ENCODE results near the gene PHKA1. TPM values are rescaled to one million over a fixed set of nuclear protein-coding genes. Genes with fewer than 3 reads are reported as not detected.
A peak's percentile ranks its signal among the peaks of the same experiment; 100 is the strongest.
"Not testable (repeated sequence)": the region's sequence is repeated elsewhere in the genome, so short reads cannot be mapped to it uniquely, and the experiment has no call there.

PHKA1 gene
- polyA plus RNA-seq (2011; rRNA removed) (35.4 and 46.3 TPM in 2 replicates), polyA plus RNA-seq (2017; fragmentation: RNase III; extraction: RNeasy Plus Mini Kit Qiagen cat#74134 plus additional on column Dnase treatment) (18.1 to 19.3 TPM (median 18.3 TPM) in 3 replicates), polyA minus RNA-seq (2011; rRNA and poly(A)+ RNA removed) (32.8 and 35.4 TPM in 2 replicates)
- 14.8 and 18.1 TPM in 2 replicates for polyA plus RNA-seq (2012; cell fraction: cytosol; rRNA removed)
- 15.2 and 20.6 TPM in 2 replicates for polyA plus RNA-seq (2012; cell fraction: nucleus; rRNA removed)

GRCh38 chrX:72713599-72714477 lies at the start of gene PHKA1:
Gene PHKA1, minus strand, starts transcription at chrX:72714306. Its CDS starts 426 bp downstream, at chrX:72713880.
- Histone ChIP-seq H3K4me2 (peak within 1 kb of the TSS; percentile 86), H3K4me3 (peak within 1 kb of the TSS; percentile 75), H3K27ac (peak within 1 kb of the TSS; percentile 94 to 97)
- POLR2A ChIA-PET: interaction anchor here (0.6 to 1.2 kb wide), 3 partner anchors 17 to 437 kb away, joined by 3 to 6 read pairs (median 3); partner anchors contain the start of gene RPS4X
- ATAC-seq: peak; percentile 90 to 92
- TF ChIP-seq JUN (IDR thresholded peaks at IDR 0.05): peak in 1 of 2 experiments; percentile 53; a peak in 1 of 5 replicates
- peak; percentile 72 for TF ChIP-seq MAX (IDR thresholded peaks at IDR 0.05)
- TF ChIP-seq POLR2A (IDR thresholded peaks at IDR 0.05; ENCODE audit: low read length): peak; percentile 56
- peak; percentile 77; the same call in 1 of the 2 replicates for TF ChIP-seq PHF8 (IDR thresholded peaks at IDR 0.05; ENCODE audit: borderline replicate concordance, low read depth)
- not testable (repeated sequence) for H3K4me1 ChIP-seq, H3K9me3 ChIP-seq
- peak; percentile 78 for FAIRE-seq
- peak; percentile 35 to 78 for DNase-seq (ENCODE audit: low read depth in 1 of 2, low spot score in 1 of 2)
- CTCF ChIA-PET: interaction anchor here (1.3 kb wide), 1 partner anchor 135 kb away, joined by 3 read pairs; no protein-coding TSS in a partner anchor
- WGBS (ENCODE audit: missing lambda C conversion rate): 2% methylated on average over 33 of the region's 80 CpGs

GRCh38 chrX:72760454-72760853 lies 46.3 kb upstream of the PHKA1 start:
- FAIRE-seq; H3K9me3 ChIP-seq; CTCF ChIA-PET; ATAC-seq; H3K4me2 ChIP-seq; H3K4me3 ChIP-seq; POLR2A ChIA-PET; DNase-seq (ENCODE audit: low read depth in 1 of 2, low spot score in 1 of 2); H3K4me1 ChIP-seq; H3K27ac ChIP-seq: not testable (repeated sequence)
- WGBS (ENCODE audit: missing lambda C conversion rate): no CpG with 5 or more reads among the region's 9 CpGs

- H3K4me3 ChIP-seq; H3K4me1 ChIP-seq; H3K4me2 ChIP-seq; H3K9me3 ChIP-seq; POLR2A ChIA-PET; DNase-seq (ENCODE audit: low read depth in 1 of 2, low spot score in 1 of 2); FAIRE-seq; ATAC-seq; CTCF ChIA-PET; H3K27ac ChIP-seq: not testable (repeated sequence)
- WGBS (ENCODE audit: missing lambda C conversion rate): no CpG with 5 or more reads among the region's 3 CpGs
Observed at GRCh38 chrX:72748545-72748944, 34.4 kb upstream of the PHKA1 start.

- H3K4me3 ChIP-seq; CTCF ChIA-PET; POLR2A ChIA-PET; H3K9me3 ChIP-seq; H3K4me2 ChIP-seq; FAIRE-seq; DNase-seq (ENCODE audit: low read depth in 1 of 2, low spot score in 1 of 2); H3K27ac ChIP-seq; H3K4me1 ChIP-seq: not testable (repeated sequence)
- no CpG with 5 or more reads among the region's 7 CpGs for WGBS (ENCODE audit: missing lambda C conversion rate)
- peak; percentile 68 to 73 for ATAC-seq
Observed at GRCh38 chrX:72745546-72745945, 31.4 kb upstream of the PHKA1 start.

- Histone ChIP-seq H3K4me1 (no peaks in the 10 kb centered on the region), H3K4me2 (no peak overlapping the region), H3K4me3 (no peak overlapping the region), H3K9me3 (no peaks in the 10 kb centered on the region), H3K27ac (no peak overlapping the region)
- ChIA-PET POLR2A (no interaction called here), CTCF (no interaction called here)
- WGBS (ENCODE audit: missing lambda C conversion rate): 88% methylated on average over 1 of the region's 1 CpG
- ATAC-seq (no peak), FAIRE-seq (peak; percentile 94), DNase-seq (ENCODE audit: low read depth in 1 of 2, low spot score in 1 of 2) (no peak)
- TF ChIP-seq CBX8 (IDR thresholded peaks at IDR 0.05): no peak
- no peak for TF ChIP-seq RCOR1 (IDR thresholded peaks at IDR 0.05; ENCODE audit: low read depth, low read length)
- no peak for TF ChIP-seq REST (IDR thresholded peaks at IDR 0.05)
- TF ChIP-seq CHD2 (IDR thresholded peaks at IDR 0.05; ENCODE audit: low read length, partially characterized antibody): no peak
- TF ChIP-seq RNF2 (IDR thresholded peaks at IDR 0.05; ENCODE audit: borderline replicate concordance, low read depth): no peak
- TF ChIP-seq ZFP36 (IDR thresholded peaks at IDR 0.05; ENCODE audit: borderline replicate concordance, partially characterized antibody): no peak
Observed at GRCh38 chrX:72735561-72735960, 21.5 kb upstream of the PHKA1 start.

- not testable (repeated sequence) for ATAC-seq; DNase-seq (ENCODE audit: low read depth in 1 of 2, low spot score in 1 of 2)
Observed at GRCh38 chrX:72733636-72734035, 19.5 kb upstream of the PHKA1 start.

More at GRCh38 chrX:72733636-72734035, 19.5 kb upstream of the PHKA1 start:
- H3K9me3 ChIP-seq, POLR2A ChIA-PET, H3K4me2 ChIP-seq, H3K4me1 ChIP-seq, FAIRE-seq, H3K27ac ChIP-seq, CTCF ChIA-PET, H3K4me3 ChIP-seq: not testable (repeated sequence)
- WGBS (ENCODE audit: missing lambda C conversion rate): 67% methylated on average over 8 of the region's 8 CpGs
